AML-193 (cell line): ENCODE measurements around the gene ZKSCAN5.

ENCODE experiments used
- DNase-seq, 2 experiments: peaks; one replicate each; lab custom pipeline; 2025; lab: John Stamatoyannopoulos, UW

The ZKSCAN5 gene

DNA sequence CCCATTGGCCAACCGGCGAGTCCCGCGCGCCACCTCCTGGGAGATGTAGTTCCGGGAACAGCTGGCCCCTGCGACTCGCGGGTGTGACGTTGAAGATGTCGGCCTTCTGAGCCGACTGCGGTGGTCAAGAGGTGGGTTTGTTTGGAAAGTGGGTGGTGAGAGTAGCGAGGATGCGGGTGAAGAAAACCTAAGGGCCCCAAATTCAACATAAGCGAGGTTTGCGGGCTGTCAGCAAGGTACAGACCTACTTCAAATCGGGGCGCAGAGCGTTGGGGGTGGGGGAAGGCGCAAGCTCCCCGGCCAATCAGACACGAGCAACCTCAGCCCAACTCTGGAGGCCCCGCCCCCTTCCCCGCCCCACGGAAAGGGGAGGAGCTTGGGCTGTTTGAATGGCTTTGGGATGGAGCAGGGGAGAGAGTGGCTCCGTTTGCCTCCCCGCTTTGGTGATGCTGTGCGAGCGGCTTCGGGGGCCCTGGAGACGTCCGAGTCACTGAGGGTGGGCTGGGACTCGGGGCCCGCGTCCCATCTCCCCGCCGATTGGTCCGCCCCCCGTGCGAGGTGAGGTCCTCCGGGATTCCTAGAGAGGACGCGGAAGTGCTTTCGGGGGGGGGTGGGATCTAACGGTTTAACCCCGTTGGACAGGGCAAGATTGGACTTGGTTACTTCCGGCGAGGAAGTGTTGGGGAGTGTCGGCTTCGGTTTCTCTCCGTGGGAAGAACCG lies at the start of gene ZKSCAN5:
TSS of gene ZKSCAN5 (plus strand) at position 60 of the 721 bp plus-strand sequence. CDS start 1,383 bp downstream, outside the sequence.
- peak; percentile 88 to 89 for DNase-seq

GRCh38 chr7:99455874-99456273 lies 48.6 kb upstream of the ZKSCAN5 start:
- DNase-seq = no peak

DNA sequence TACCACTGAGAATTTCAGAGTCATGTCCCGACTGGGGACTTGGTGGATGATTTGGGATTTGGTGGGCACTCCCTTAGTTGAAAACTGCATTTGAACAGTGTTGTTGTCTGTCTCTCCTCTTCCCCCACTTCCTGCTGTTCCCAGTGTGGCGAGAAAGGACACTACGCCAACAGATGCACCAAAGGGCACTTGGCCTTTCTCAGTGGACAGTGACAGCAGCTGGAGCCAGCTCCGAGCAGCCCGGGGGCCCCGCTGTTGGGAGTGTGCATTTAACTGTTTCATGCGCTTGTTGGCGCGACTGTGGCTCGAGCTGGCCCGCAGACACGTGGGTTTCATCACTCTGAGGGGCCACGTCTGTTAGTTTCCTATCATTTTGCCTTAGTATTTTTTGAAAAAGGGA lies 48.2 kb upstream of the ZKSCAN5 start:
- no peak for DNase-seq

DNA sequence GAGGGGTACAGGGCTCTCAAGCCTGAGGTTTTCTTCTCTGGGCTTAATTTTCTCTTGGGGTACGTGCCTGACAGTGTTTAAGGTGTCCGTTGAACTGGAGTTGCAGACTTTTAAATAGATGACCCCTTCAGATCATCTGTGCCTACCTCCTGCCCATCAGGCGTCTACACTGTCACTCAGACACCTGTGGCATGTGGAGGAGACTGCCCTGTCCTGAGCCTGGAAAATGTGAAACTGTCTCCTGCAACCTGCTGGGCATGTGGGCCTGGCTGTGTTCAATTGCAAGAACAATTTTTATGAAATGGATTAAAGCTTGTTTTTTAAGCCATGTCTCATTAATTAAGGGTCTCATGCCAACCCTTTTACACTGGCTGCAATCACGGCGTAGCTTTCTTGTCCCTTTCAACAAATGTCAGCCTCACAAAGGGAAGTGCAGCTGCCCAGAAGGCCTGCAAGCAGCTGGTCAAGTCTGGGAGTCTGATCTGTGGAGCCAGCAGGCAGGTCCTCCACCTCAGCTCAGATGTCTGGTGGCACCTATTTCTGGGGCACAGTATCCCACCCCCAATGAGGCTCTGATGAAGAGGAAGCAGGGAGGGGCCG lies 47.3 kb upstream of the ZKSCAN5 start:
- DNase-seq = no peak

DNA sequence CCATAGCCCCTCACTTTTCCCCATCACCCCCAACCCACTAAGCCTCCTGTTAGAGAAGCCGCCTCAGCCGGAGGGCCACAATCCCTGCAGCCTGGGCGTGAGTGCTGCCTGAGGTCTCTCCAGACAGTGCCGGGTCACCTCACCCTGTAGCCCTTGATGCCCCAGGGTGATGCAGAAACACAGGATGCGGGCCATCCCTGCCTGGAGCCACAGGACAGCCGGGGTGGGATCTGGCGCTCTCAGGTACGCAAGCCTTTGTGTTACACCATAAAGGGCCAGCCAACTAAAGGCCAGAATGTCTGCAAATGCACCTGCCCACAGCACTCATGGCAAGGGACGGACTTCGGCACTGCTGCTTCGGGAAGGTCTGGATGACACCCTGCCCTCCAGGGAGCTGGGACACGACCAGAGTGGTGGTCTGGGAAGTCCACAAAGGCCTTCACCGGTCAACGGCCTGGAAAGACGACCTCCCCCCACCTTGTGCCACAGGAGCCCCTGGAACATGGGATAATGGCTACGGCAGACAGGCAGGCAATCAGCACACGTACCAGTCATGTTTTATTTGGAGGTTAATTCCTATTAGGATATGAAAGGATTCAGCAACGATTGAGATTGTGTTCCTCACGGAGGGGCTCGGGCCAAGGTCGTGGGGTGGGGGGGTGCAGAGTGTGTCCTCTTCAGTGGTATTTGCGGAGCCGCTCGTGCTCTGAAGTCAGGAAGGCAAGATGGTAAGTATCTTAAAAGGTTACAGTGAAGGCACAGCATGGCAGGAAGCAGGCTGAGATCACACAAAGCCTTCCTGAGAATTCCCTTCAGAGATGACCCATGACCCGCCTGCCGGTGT lies 46.6 kb upstream of the ZKSCAN5 start:
- DNase-seq = no peak

GRCh38 chr7:99459087-99459486 lies 45.4 kb upstream of the ZKSCAN5 start:
- DNase-seq = peak; percentile 41 to 47

DNA sequence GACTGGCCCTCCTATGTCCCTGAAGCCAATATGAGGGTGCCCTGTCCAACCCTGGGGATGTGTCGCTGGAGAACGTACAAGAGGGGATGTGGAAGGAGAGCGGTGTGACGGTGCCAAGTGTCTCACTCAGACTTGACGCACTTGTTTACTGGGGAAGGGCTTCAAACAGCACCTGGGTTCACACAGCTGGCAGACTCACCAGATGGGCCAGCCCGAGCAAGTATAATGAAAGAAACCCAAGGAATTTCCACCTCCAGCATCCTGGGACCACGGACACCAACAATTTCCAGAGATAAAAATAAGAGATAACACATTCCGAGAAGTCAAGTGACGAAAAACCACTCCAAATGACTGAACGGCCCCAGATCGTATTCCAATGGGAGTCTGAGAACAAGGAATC lies 43.8 kb upstream of the ZKSCAN5 start:
- no peak for DNase-seq

GRCh38 chr7:99461221-99461620 lies 43.2 kb upstream of the ZKSCAN5 start:
- peak in 1 of 2 experiments; percentile 14 for DNase-seq

- DNase-seq = no peak
Measured at GRCh38 chr7:99465421-99465768, 39.1 kb upstream of the ZKSCAN5 start.

DNA sequence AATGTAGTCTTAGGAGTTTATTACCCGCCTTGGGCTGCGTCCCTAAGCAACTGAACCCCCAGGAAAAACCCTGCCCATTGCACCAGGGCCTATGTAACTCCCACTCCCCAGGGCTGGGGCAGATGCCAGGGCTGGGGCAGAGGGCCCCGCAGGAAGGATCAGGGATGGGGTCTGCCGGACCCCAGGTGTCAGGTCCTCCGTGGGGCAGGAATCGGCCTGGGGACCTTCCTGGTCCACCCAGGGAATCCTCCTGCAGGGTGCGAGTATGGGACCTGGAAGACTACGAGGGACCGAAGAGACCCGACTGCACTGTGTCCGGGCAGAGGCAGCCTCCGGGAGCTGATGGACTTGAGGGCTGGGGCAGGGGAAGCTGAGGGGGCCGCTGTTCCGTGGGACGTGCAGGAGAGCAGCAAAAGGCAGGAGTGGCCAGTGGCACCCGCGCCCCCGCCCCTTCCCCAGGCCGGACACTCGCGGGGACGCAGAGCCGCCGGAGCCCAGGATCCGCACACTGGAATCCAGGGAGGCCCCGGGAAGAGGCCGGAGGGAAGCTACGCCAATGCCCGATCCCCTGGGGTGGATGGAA lies 36.0 kb upstream of the ZKSCAN5 start:
- no peak for DNase-seq

DNA sequence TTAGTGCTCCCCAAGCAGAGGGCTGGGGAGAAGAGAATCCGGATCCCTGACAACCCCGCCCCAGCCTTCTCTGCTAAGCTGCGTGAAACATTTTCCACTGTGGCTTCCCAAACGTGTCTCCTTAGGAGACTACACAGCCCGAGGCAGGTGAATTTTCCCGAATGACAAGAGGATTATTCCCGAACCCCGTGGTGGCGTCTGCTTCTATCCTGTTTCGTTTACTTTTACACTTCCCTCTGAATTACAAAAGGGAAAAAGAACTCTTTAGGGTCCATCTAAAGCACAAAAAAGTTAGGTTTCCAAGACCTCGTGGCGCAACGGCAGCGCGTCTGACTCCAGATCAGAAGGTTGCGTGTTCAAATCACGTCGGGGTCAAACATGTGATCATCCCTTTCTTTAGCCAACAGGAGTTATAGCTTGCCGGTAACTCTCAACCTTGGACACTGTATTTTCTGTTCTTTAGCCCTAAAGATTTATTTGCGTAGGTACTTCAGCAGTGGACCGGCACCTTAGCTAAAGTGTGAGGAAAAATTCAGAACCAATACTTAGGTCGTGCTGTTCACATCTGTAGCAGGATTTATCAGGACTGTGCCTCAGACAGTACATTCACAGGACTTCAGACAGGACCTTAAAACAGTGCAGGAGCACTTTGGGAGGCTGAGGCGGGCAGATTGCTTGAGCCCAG lies 34.9 kb upstream of the ZKSCAN5 start:
- no peak for DNase-seq

GRCh38 chr7:99472561-99473314 lies 31.7 kb upstream of the ZKSCAN5 start, which contains the start of gene ZNF789:
TSS of gene ZNF789 (plus strand) at chr7:99472890. CDS start at chr7:99476457, 3,567 bp downstream.
- DNase-seq = peak; percentile 91 to 93

- DNase-seq = peak; percentile 81 to 87
Measured at GRCh38 chr7:99473315-99473596, 31.2 kb upstream of the ZKSCAN5 start.

- DNase-seq = no peak
Measured at GRCh38 chr7:99476107-99476506, 28.4 kb upstream of the ZKSCAN5 start.

DNA sequence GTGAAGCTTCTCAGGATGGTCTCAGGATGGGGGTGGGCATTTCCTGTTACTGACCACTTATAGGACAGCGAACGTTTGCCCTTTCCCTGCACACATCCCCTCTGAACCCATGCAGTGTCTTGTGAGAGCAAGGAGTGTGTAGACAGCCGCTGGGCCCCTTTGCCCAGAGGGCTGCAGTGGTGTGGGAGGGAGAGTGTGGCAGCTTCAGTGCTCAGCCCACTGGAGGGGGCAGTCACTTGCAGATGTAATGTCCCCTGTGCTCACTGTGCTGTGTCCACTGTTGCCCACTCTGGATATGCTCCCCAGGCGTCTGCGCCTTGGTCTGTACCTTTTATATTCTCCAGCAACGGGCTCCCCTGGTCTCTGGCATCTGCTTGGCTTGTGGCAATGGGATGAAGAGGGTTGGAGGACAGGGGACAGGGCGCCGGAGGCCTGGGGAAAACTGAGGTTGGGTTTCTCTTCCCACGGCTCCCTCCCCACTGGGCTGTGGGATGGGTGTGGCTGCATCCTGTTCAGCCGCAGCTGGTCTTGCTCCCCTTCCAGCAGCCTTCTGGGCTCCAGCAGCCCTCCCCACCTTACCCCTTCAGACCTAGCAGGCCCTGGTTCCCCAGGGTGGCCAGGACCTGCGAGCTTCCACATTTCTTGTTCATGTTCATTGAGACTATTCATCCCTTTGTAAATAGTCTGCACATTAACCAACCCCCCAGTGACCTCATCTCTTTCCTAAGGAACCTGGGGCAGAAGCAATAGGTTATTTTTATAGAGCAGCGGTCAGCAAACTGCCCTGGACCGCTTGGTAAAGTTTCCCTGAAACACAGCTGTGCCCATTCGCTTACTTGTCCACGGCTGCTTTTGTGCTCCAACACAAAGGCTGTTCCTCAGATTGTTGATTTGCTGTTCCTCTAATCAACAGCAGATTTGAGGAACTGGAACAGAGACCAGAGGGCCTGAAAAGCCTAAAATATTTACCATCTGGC lies 25.7 kb upstream of the ZKSCAN5 start:
- DNase-seq = no peak

DNA sequence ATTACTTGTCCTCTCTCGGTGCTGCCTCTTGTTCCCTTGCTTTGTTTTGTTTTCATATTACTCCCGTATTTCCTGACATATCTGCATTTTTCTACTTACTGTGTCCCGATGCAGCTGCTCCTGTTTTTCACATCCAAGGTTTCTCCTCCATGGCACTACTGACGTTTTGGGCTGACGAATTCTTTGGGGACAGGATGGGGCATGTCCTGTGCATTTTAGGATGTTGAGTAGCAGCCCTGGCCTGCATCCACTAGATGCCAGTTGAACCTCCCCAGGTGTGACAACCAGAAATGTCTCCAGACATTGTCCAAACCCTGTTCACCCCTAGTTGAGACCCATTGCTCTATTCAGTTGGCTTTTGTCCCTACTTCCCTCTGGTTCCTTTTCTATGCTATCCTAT lies 19.4 kb upstream of the ZKSCAN5 start:
- no peak for DNase-seq

DNA sequence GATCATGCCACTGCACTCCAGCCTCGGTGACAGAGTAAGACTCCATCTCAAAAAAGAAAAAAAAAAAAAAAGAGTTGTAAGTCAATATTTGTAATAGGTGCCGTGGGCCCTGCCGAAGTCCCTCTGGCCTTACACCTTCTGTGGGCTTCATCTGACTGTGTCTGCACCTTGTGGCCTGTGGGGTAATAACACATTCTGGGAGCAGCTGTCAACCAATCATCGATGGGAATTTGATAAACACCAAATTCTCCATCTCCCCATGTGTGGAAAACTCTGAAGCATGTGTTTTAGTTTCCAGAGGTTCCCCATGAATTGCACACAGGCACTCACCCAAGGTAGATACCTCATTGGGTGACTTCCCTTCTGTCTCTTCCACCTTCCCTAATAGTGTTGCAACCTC lies 15.2 kb upstream of the ZKSCAN5 start:
- peak in 1 of 2 experiments; percentile 16 for DNase-seq

- no peak for DNase-seq
Measured at GRCh38 chr7:99490878-99491277, 13.6 kb upstream of the ZKSCAN5 start.

GRCh38 chr7:99493823-99494222 lies 10.6 kb upstream of the ZKSCAN5 start:
- no peak for DNase-seq
